ENCODE data around the gene LRRK1.

- TF ChIP-seq NFATC3 (CRISPR knock-in tag; IDR thresholded peaks at IDR 0.05) (no peak), SNAPC2 (CRISPR knock-in tag; IDR thresholded peaks at IDR 0.05) (no peak), USF2 (IDR thresholded peaks at IDR 0.05; ENCODE audit: low read depth, low read length) (no peak), USF2 (CRISPR knock-in tag; IDR thresholded peaks at IDR 0.05; ENCODE audit: borderline replicate concordance) (no peak), ZNF253 (CRISPR knock-in tag; IDR thresholded peaks at IDR 0.05; ENCODE audit: borderline replicate concordance) (no peak)
Measured at GRCh38 chr15:101043911-101044624, 124.9 kb downstream of the LRRK1 start.
